Neutrophil (primary cell): ENCODE results near the gene ABCC11.

ENCODE experiments used
- H3K27ac ChIP-seq: fragments of 200-600 bp; sonication (generic); 2 replicates; pipeline ENCODE4 v1.5.1; 2016; ENCODE audit warnings: mild to moderate bottlenecking, moderate library complexity
- H3K27me3 ChIP-seq: fragments of 200-600 bp; sonication (generic); 2 replicates; pipeline ENCODE4 v1.6.0; 2016; ENCODE audit warnings: mild to moderate bottlenecking
- H3K36me3 ChIP-seq: fragments of 200-600 bp; sonication (generic); 2 replicates; pipeline ENCODE4 v1.5.1; 2017
- H3K4me1 ChIP-seq, 2 experiments: fragments of 200-600 bp in 1 of 2; sonication (generic) in 1 of 2; 1 replicate in 1 of 2; 2 replicates in 1 of 2; pipeline versions ENCODE4 v1.5.1 to v1.6.1; 2013 to 2016; ENCODE audit warnings: low read depth in 1 of 2, low read length in 1 of 2, mild to moderate bottlenecking in 1 of 2, moderate library complexity in 1 of 2; ENCODE audit not compliant: control insufficient read depth in 1 of 2, insufficient read depth in 1 of 2
- H3K4me3 ChIP-seq, 2 experiments: fragments of 200-600 bp in 1 of 2; sonication (generic) in 1 of 2; 1 replicate in 1 of 2; 2 replicates in 1 of 2; pipeline ENCODE4 v1.5.1; 2013 to 2016; ENCODE audit warnings: low read depth in 1 of 2, low read length in 1 of 2, mild to moderate bottlenecking in 1 of 2, moderate library complexity in 1 of 2
- H3K9me3 ChIP-seq: fragments of 200-600 bp; sonication (generic); 2 replicates; pipeline ENCODE4 v1.5.1; 2016
- TF ChIP-seq, protein P1 (sequence below): fragments of 200-600 bp; sonication (generic); IDR thresholded peaks from 2 replicates; pipeline ENCODE4 v1.5.1; 2016; ENCODE audit warnings: antibody characterized with exemption

Gene ABCC11

GRCh38 chr16:48128769-48129168 is 118.6 kb downstream of the ABCC11 start:
- TF ChIP-seq, protein P1, sequence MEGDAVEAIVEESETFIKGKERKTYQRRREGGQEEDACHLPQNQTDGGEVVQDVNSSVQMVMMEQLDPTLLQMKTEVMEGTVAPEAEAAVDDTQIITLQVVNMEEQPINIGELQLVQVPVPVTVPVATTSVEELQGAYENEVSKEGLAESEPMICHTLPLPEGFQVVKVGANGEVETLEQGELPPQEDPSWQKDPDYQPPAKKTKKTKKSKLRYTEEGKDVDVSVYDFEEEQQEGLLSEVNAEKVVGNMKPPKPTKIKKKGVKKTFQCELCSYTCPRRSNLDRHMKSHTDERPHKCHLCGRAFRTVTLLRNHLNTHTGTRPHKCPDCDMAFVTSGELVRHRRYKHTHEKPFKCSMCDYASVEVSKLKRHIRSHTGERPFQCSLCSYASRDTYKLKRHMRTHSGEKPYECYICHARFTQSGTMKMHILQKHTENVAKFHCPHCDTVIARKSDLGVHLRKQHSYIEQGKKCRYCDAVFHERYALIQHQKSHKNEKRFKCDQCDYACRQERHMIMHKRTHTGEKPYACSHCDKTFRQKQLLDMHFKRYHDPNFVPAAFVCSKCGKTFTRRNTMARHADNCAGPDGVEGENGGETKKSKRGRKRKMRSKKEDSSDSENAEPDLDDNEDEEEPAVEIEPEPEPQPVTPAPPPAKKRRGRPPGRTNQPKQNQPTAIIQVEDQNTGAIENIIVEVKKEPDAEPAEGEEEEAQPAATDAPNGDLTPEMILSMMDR = no peak
- Histone ChIP-seq H3K4me3 (no peak overlapping the region), H3K36me3 (no peaks in the 10 kb centered on the region), H3K27me3 (peaks cover 19% of the 10 kb centered on the region), H3K27ac (no peak overlapping the region), H3K4me1 (no peaks in the 10 kb centered on the region), H3K9me3 (no peaks in the 10 kb centered on the region)

GRCh38 chr16:48126801-48127644 is 120.3 kb downstream of the ABCC11 start:
- H3K9me3 ChIP-seq = no peaks in the 10 kb centered on the region
- TF ChIP-seq, protein P1 = no peak
- H3K27ac ChIP-seq = no peak overlapping the region
- no peaks in the 10 kb centered on the region for H3K4me1 ChIP-seq
- H3K4me3 ChIP-seq = no peak overlapping the region
- no peaks in the 10 kb centered on the region for H3K36me3 ChIP-seq
- H3K27me3 ChIP-seq = peaks cover 19% of the 10 kb centered on the region

DNA sequence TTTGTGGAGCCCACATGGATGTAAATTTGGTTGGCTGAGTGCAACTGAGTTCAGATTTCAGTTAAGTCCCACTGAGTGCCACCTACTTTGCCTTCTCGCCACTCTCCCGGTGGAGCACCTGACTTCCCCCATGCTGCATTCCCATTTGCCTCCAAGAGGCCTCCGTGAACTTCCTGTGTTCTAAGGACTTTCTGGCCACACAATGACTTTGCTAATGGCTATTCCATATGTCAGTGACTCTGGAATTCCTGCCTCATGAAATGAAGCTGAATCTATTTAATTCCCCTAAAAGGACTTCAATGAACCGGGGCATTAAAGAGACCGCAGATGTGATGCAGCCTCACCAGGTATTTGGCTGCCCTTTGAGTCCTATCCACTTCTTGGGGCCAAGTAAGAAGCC is 121.5 kb downstream of the ABCC11 start:
- no peaks in the 10 kb centered on the region for H3K36me3 ChIP-seq
- H3K9me3 ChIP-seq = no peaks in the 10 kb centered on the region
- H3K27ac ChIP-seq = no peak overlapping the region
- peaks cover 19% of the 10 kb centered on the region for H3K27me3 ChIP-seq
- TF ChIP-seq, protein P1 = no peak
- no peak overlapping the region for H3K4me3 ChIP-seq
- H3K4me1 ChIP-seq = no peaks in the 10 kb centered on the region

DNA sequence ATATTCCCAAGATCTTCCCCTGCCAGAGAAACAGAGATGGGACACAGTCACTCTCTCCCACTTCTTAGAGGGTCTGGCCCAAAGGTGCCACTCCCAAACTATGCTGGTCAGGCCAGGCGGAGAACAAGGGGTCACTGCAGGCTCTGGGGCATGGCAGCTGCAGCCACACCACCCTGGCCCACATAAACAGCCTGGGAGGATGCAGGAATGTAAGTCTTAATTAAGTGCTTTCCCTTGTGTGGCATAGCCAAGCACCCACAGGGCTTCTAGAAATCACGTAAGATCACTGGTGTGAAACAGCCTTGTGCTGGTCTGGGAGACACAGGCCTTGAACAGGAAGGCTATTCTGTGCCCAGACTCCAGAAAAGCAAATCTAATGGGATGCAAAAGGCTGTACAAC is 123.1 kb downstream of the ABCC11 start:
- TF ChIP-seq, protein P1 = no peak
- Histone ChIP-seq H3K4me1 (no peaks in the 10 kb centered on the region), H3K27ac (no peak overlapping the region)

DNA sequence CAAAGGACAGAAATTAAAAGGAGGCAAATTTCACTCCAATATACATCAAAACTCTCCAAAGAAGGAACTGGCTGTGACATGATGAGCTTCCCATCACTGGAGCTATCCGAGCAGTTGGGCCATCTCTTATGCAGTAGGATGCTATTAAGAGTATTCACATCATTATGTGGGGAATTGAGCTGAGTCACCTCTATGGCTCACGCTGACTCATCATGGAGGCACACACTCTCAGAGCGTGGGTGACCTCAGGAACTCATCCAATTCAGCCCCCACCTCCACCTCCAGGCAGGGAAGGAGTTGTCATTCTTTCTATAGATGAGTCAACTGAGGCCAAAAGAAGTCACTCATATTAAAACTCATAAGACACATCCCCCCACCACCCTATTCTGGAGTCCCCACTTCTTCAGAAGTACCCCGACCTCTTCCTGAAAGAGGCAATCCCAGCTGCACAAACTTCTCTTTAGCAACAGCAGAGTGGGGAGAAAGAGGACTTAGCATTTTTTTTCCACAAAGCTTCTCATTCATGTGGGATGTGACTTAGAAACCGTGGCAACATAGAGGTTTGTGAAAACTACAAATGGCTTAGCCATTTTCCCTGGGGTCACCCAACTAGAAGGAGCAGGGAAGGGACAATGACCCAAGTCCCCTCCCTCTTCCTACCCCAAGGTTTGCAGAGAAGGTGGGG is 124.1 kb downstream of the ABCC11 start:
- no peaks in the 10 kb centered on the region for H3K36me3 ChIP-seq
- H3K4me1 ChIP-seq = no peaks in the 10 kb centered on the region
- H3K27ac ChIP-seq = no peak overlapping the region
- H3K27me3 ChIP-seq = peaks cover 11% of the 10 kb centered on the region
- TF ChIP-seq, protein P1 = no peak
- H3K9me3 ChIP-seq = no peaks in the 10 kb centered on the region
- no peak overlapping the region for H3K4me3 ChIP-seq

More for the DNA sequence above, 123.1 kb downstream of the ABCC11 start:
- H3K36me3 ChIP-seq = no peaks in the 10 kb centered on the region
- H3K4me3 ChIP-seq = no peak overlapping the region
- no peaks in the 10 kb centered on the region for H3K9me3 ChIP-seq
- peaks cover 18% of the 10 kb centered on the region for H3K27me3 ChIP-seq
